ENCODE measurements around the gene CACFD1.

CACFD1 gene

GRCh38 chr9:133478851-133479711 is 19.3 kb downstream of the CACFD1 start, which contains the start of gene SLC2A6:
Gene SLC2A6, minus strand, starts transcription at chr9:133479099. Its CDS starts 40 bp downstream, at chr9:133479059.
- FAIRE-seq (peak; percentile 50), DNase-seq (ENCODE audit: low spot score) (peak; percentile 96)

GRCh38 chr9:133483611-133484010 is 23.8 kb downstream of the CACFD1 start:
- FAIRE-seq: no peak
- no peak for DNase-seq (ENCODE audit: low spot score)

- no peak for FAIRE-seq
- DNase-seq (ENCODE audit: low spot score): no peak
Measured at GRCh38 chr9:133484671-133485437, 25.1 kb downstream of the CACFD1 start.

GRCh38 chr9:133485531-133486260 is 25.9 kb downstream of the CACFD1 start:
- DNase-seq (ENCODE audit: low spot score): peak; percentile 30
- FAIRE-seq: no peak

- no peak for FAIRE-seq
- no peak for DNase-seq (ENCODE audit: low spot score)
Measured at GRCh38 chr9:133487331-133487725, 27.6 kb downstream of the CACFD1 start.

- no peak for FAIRE-seq
- DNase-seq (ENCODE audit: low spot score): no peak
Measured at GRCh38 chr9:133488686-133489252, 29.0 kb downstream of the CACFD1 start.

GRCh38 chr9:133489253-133490190 is 29.7 kb downstream of the CACFD1 start:
- no peak for DNase-seq (ENCODE audit: low spot score)

GRCh38 chr9:133490201-133490681 is 30.5 kb downstream of the CACFD1 start:
- no peak for DNase-seq (ENCODE audit: low spot score)
- FAIRE-seq: no peak

More at GRCh38 chr9:133489253-133490190, 29.7 kb downstream of the CACFD1 start:
- FAIRE-seq: no peak

GRCh38 chr9:133490865-133491655 is 31.3 kb downstream of the CACFD1 start:
- no peak for FAIRE-seq
- no peak for DNase-seq (ENCODE audit: low spot score)

GRCh38 chr9:133491656-133491925 is 31.8 kb downstream of the CACFD1 start:
- DNase-seq (ENCODE audit: low spot score): no peak
- FAIRE-seq: no peak

- no peak for DNase-seq (ENCODE audit: low spot score)
- no peak for FAIRE-seq
Measured at GRCh38 chr9:133492061-133493021, 32.6 kb downstream of the CACFD1 start.

- DNase-seq (ENCODE audit: low spot score): no peak
- no peak for FAIRE-seq
Measured at GRCh38 chr9:133493428-133493827, 33.6 kb downstream of the CACFD1 start.

GRCh38 chr9:133493845-133494540 is 34.2 kb downstream of the CACFD1 start:
- FAIRE-seq: no peak
- no peak for DNase-seq (ENCODE audit: low spot score)

GRCh38 chr9:133494636-133495326 is 35.0 kb downstream of the CACFD1 start:
- FAIRE-seq (no peak), DNase-seq (ENCODE audit: low spot score) (no peak)

- FAIRE-seq: peak; percentile 91
- no peak for DNase-seq (ENCODE audit: low spot score)
Measured at GRCh38 chr9:133495327-133496293, 35.8 kb downstream of the CACFD1 start.

Data from urothelium cell line (cell line).